SU-DHL-6 (cell line): ENCODE measurements around the gene DLST.
A peak's percentile ranks its signal among the peaks of the same experiment; 100 is the strongest.

Experiments
- H2AFZ ChIP-seq: fragments of 200-600 bp; sonication (generic); 2 replicates; pipeline ENCODE4 v1.6.1; 2014; ENCODE audit warnings: low read depth, mild to moderate bottlenecking, moderate library complexity, mixed read lengths, antibody characterized with exemption, low read length; ENCODE audit not compliant: severe bottlenecking
- H3F3A ChIP-seq: fragments of 200-600 bp; shearing (Covaris generic); 2 replicates; pipeline ENCODE4 v1.6.0; 2016; ENCODE audit warnings: antibody characterized with exemption, mild to moderate bottlenecking; ENCODE audit not compliant: insufficient read depth
- H3K27ac ChIP-seq: fragments of 200-600 bp; sonication (generic); 2 replicates; pipeline ENCODE4 v1.5.1; 2016; ENCODE audit warnings: low read depth, mild to moderate bottlenecking, low read length, moderate library complexity, mixed read lengths
- H3K27me3 ChIP-seq: fragments of 200-600 bp; sonication (generic), shearing (Covaris generic); 2 replicates; pipeline ENCODE4 v1.6.0; 2014; ENCODE audit warnings: mild to moderate bottlenecking, low read length
- H3K36me3 ChIP-seq: fragments of 200-600 bp; sonication (generic); 2 replicates; pipeline ENCODE4 v1.6.1; 2014; ENCODE audit warnings: mild to moderate bottlenecking, low read length, mixed read lengths
- H3K4me2 ChIP-seq: fragments of 300-600, 200-600 bp; shearing (Covaris generic), sonication (generic); 2 replicates; pipeline ENCODE4 v1.6.0; 2014; ENCODE audit warnings: low read length, low read depth, mild to moderate bottlenecking; ENCODE audit not compliant: poor library complexity, severe bottlenecking
- H3K4me3 ChIP-seq: fragments of 200-600 bp; sonication (generic); 2 replicates; pipeline ENCODE4 v1.5.1; 2014; ENCODE audit warnings: antibody characterized with exemption, low read length, mild to moderate bottlenecking, mixed read lengths; ENCODE audit not compliant: insufficient read depth, poor library complexity, severe bottlenecking
- H3K79me2 ChIP-seq: fragments of 200-600 bp; sonication (generic); 2 replicates; pipeline ENCODE4 v1.6.1; 2014; ENCODE audit warnings: mild to moderate bottlenecking, low read length, moderate library complexity; ENCODE audit not compliant: insufficient read depth
- H3K9ac ChIP-seq: fragments of 200-600 bp; sonication (generic); 2 replicates; pipeline ENCODE4 v1.7.0; 2014; ENCODE audit warnings: mild to moderate bottlenecking, low read length
- H3K9me2 ChIP-seq: fragments of 200-600 bp; sonication (generic); replicated peaks from 2 replicates; pipeline ENCODE4 v1.6.1; 2014; ENCODE audit warnings: low read length; ENCODE audit not compliant: insufficient read depth
- H3K9me3 ChIP-seq: fragments of 200-600 bp; sonication (generic); 2 replicates; pipeline ENCODE4 v1.6.1; 2014; ENCODE audit warnings: low read length, mixed read lengths; ENCODE audit not compliant: insufficient read depth
- H4K20me1 ChIP-seq: fragments of 200-600 bp; sonication (generic); 2 replicates; pipeline ENCODE4 v1.6.1; 2014; ENCODE audit warnings: low read depth, mild to moderate bottlenecking, antibody characterized with exemption, low read length, moderate library complexity, mixed read lengths
- CTCF ChIP-seq: fragments of 200-600 bp; sonication (generic); IDR thresholded peaks from one replicate; pipeline ENCODE4 v1.5.1; 2017; ENCODE audit warnings: antibody characterized with exemption, mild to moderate bottlenecking, low read length, moderate library complexity; ENCODE audit not compliant: insufficient read depth, poor library complexity, severe bottlenecking
- EZH2phosphoT487 ChIP-seq: fragments of 200-600 bp; sonication (generic), shearing (Covaris generic); conservative IDR thresholded peaks from 2 replicates; pipeline ENCODE4 v1.6.1; 2018; ENCODE audit warnings: mild to moderate bottlenecking, antibody characterized with exemption, low read length, moderate library complexity, mixed read lengths

Gene DLST

GRCh38 chr14:74875941-74876913 lies 5.5 kb upstream of the DLST start, which contains the start of gene PROX2:
Gene PROX2 (minus strand): TSS chr14:74876145. CDS start chr14:74863834, 12,311 bp downstream.
- Histone ChIP-seq H3K27ac (no peak within 1 kb of the TSS), H3F3A (no peaks in the 10 kb centered on the region), H3K79me2 (no peaks in the 10 kb centered on the region), H3K9me2 (no peaks in the 10 kb centered on the region), H3K4me2 (no peak within 1 kb of the TSS), H3K9ac (no peak within 1 kb of the TSS), H2AFZ (no peak within 1 kb of the TSS), H3K4me3 (no peak within 1 kb of the TSS), H3K9me3 (no peaks in the 10 kb centered on the region), H4K20me1 (no peaks in the 10 kb centered on the region), H3K36me3 (no peaks in the 10 kb centered on the region), H3K27me3 (no peaks in the 10 kb centered on the region)
- TF ChIP-seq EZH2phosphoT487 (no peak), CTCF (no peak)

GRCh38 chr14:74879427-74880182 lies 2.1 kb upstream of the DLST start:
- no peak overlapping the region for H3K4me2 ChIP-seq
- no peak overlapping the region for H3K27ac ChIP-seq
- no peaks in the 10 kb centered on the region; the same call in 1 of the 2 replicates for H3F3A ChIP-seq
- H3K27me3 ChIP-seq = no peaks in the 10 kb centered on the region
- H3K36me3 ChIP-seq = no peaks in the 10 kb centered on the region
- no peaks in the 10 kb centered on the region for H3K9me2 ChIP-seq
- no peak overlapping the region for H2AFZ ChIP-seq
- H3K9ac ChIP-seq = no peak overlapping the region
- no peak for TF ChIP-seq EZH2phosphoT487
- no peak for TF ChIP-seq CTCF
- H3K4me3 ChIP-seq = no peak overlapping the region
- no peaks in the 10 kb centered on the region for H3K9me3 ChIP-seq
- peaks cover 12% of the 10 kb centered on the region; the same call in 1 of the 2 replicates for H4K20me1 ChIP-seq
- peaks cover 28% of the 10 kb centered on the region for H3K79me2 ChIP-seq

- peaks cover 55% of the 10 kb centered on the region for H3K79me2 ChIP-seq
- no peaks in the 10 kb centered on the region for H3K9me3 ChIP-seq
- TF ChIP-seq CTCF (no peak), EZH2phosphoT487 (no peak)
- H3K4me3 ChIP-seq = peak overlapping the region; percentile 94
- peaks cover 3% of the 10 kb centered on the region; the same call in 1 of the 2 replicates for H3K36me3 ChIP-seq
- H3K9me2 ChIP-seq = no peaks in the 10 kb centered on the region
- H3K4me2 ChIP-seq = peak overlapping the region; percentile 92
- peak overlapping the region; percentile 35 for H2AFZ ChIP-seq
- no peaks in the 10 kb centered on the region; the same call in 1 of the 2 replicates for H3F3A ChIP-seq
- H4K20me1 ChIP-seq = peaks cover 15% of the 10 kb centered on the region; the same call in 1 of the 2 replicates
- peak overlapping the region; percentile 64 for H3K27ac ChIP-seq
- no peaks in the 10 kb centered on the region for H3K27me3 ChIP-seq
- H3K9ac ChIP-seq = peak overlapping the region; percentile 82
Measured at GRCh38 chr14:74882103-74882920, 596 bp downstream of the DLST start.
